ENCODE results near the gene ANAPC2. TPM values are rescaled to one million over a fixed set of nuclear protein-coding genes. Genes with fewer than 3 reads are reported as not detected.

The ANAPC2 gene
- total and polyA plus RNA-seq, 4 donors, result 9.3 to 32.6 (median 19.6) TPM

- Histone ChIP-seq H3K27me3 (ENCODE audit: control insufficient read depth in 4 of 4, insufficient read depth in 4 of 4, low read length in 3 of 4) (peaks cover 0 to 5% (median 3%) of the 10 kb centered on the region in 4 donors), H3K27ac (ENCODE audit: low read depth in 1 of 2, low read length in 2 of 2) (no peak overlapping the region), H3K9ac (ENCODE audit: low read depth in 1 of 2, low read length in 2 of 2) (no peak overlapping the region), H3K36me3 (ENCODE audit: control insufficient read depth in 4 of 4, insufficient read depth in 3 of 4, low read depth in 1 of 4, low read length in 3 of 4) (no peaks in the 10 kb centered on the region), H3K9me3 (ENCODE audit: control insufficient read depth in 4 of 4, low read length in 3 of 4) (no peaks in the 10 kb centered on the region), H3K4me3 (ENCODE audit: low read depth in 1 of 3, low read length in 3 of 3) (no peak overlapping the region), H3K4me1 (ENCODE audit: control insufficient read depth in 4 of 4, insufficient read depth in 4 of 4, low read length in 3 of 4) (no peaks in the 10 kb centered on the region)
- TF ChIP-seq MAX (IDR thresholded peaks at IDR 0.05), result no peak
- no peak for TF ChIP-seq FOXA1 (IDR thresholded peaks at IDR 0.05)
- TF ChIP-seq NR2F2 (IDR thresholded peaks at IDR 0.05), result no peak
- no peak for TF ChIP-seq FOXA2 (IDR thresholded peaks at IDR 0.05)
- no peak for TF ChIP-seq JUND (IDR thresholded peaks at IDR 0.05)
- TF ChIP-seq RXRA (IDR thresholded peaks at IDR 0.05), result no peak
- WGBS, result 74% methylated on average over 27 of the region's 27 CpGs
- no peak for DNase-seq (ENCODE audit: low spot score)
Observed at GRCh38 chr9:137148242-137148641, 40.1 kb downstream of the ANAPC2 start.

GRCh38 chr9:137147793-137148160 lies 40.6 kb downstream of the ANAPC2 start:
- Histone ChIP-seq H3K27ac (ENCODE audit: low read depth in 1 of 2, low read length in 2 of 2) (no peak overlapping the region), H3K4me3 (ENCODE audit: low read depth in 1 of 3, low read length in 3 of 3) (no peak overlapping the region), H3K4me1 (ENCODE audit: control insufficient read depth in 4 of 4, insufficient read depth in 4 of 4, low read length in 3 of 4) (no peaks in the 10 kb centered on the region), H3K9me3 (ENCODE audit: control insufficient read depth in 4 of 4, low read length in 3 of 4) (no peaks in the 10 kb centered on the region), H3K9ac (ENCODE audit: low read depth in 1 of 2, low read length in 2 of 2) (no peak overlapping the region), H3K27me3 (ENCODE audit: control insufficient read depth in 4 of 4, insufficient read depth in 4 of 4, low read length in 3 of 4) (peaks cover 0 to 5% (median 3%) of the 10 kb centered on the region in 4 donors), H3K36me3 (ENCODE audit: control insufficient read depth in 4 of 4, insufficient read depth in 3 of 4, low read depth in 1 of 4, low read length in 3 of 4) (no peaks in the 10 kb centered on the region)
- TF ChIP-seq HNF4G (IDR thresholded peaks at IDR 0.05), result no peak
- no peak for TF ChIP-seq ZBTB33 (IDR thresholded peaks at IDR 0.05)
- no peak for TF ChIP-seq GABPA (IDR thresholded peaks at IDR 0.05 in 1 of 2, conservative IDR thresholded peaks at IDR 0.05 in 1 of 2)
- no peak for TF ChIP-seq FOXA2 (IDR thresholded peaks at IDR 0.05)
- TF ChIP-seq ATF3 (IDR thresholded peaks at IDR 0.05), result no peak
- no peak for TF ChIP-seq REST (IDR thresholded peaks at IDR 0.05)
- TF ChIP-seq TAF1 (conservative IDR thresholded peaks at IDR 0.05), result no peak
- TF ChIP-seq RAD21 (IDR thresholded peaks at IDR 0.05), result no peak
- TF ChIP-seq HNF4A (conservative IDR thresholded peaks at IDR 0.05), result no peak
- no peak for TF ChIP-seq NR2F2 (IDR thresholded peaks at IDR 0.05)
- TF ChIP-seq SP1 (IDR thresholded peaks at IDR 0.05), result no peak
- no peak for TF ChIP-seq YY1 (IDR thresholded peaks at IDR 0.05)
- TF ChIP-seq EGR1 (IDR thresholded peaks at IDR 0.05; ENCODE audit: low read depth in 2 of 2), result no peak
- no peak for DNase-seq (ENCODE audit: low spot score)
- 33% methylated on average over 24 of the region's 24 CpGs for WGBS
